Measurements from ENCODE around the gene PKP1.

PKP1 gene

GRCh38 chr1:201281573-201281972, 1.7 kb upstream of the PKP1 start:
- DNase-seq (ENCODE audit: low spot score) = peak; percentile 5

GRCh38 chr1:201282216-201282615, 1.1 kb upstream of the PKP1 start:
- DNase-seq (ENCODE audit: low spot score) = no peak

- no peak for DNase-seq (ENCODE audit: low spot score)
Measured at GRCh38 chr1:201283836-201284553, 689 bp downstream of the PKP1 start.

- DNase-seq (ENCODE audit: low spot score) = no peak
Measured at GRCh38 chr1:201284636-201285035, 1.3 kb downstream of the PKP1 start.

- DNase-seq (ENCODE audit: low spot score) = no peak
Measured at GRCh38 chr1:201285846-201286245, 2.5 kb downstream of the PKP1 start.

GRCh38 chr1:201286445-201286844, 3.1 kb downstream of the PKP1 start:
- no peak for DNase-seq (ENCODE audit: low spot score)

- DNase-seq (ENCODE audit: low spot score) = no peak
Measured at GRCh38 chr1:201288007-201288406, 4.7 kb downstream of the PKP1 start.

- no peak for DNase-seq (ENCODE audit: low spot score)
Measured at GRCh38 chr1:201288765-201289164, 5.5 kb downstream of the PKP1 start.

- no peak for DNase-seq (ENCODE audit: low spot score)
Measured at GRCh38 chr1:201290551-201290950, 7.2 kb downstream of the PKP1 start.

- DNase-seq (ENCODE audit: low spot score) = no peak
Measured at GRCh38 chr1:201291916-201292315, 8.6 kb downstream of the PKP1 start.

- no peak for DNase-seq (ENCODE audit: low spot score)
Measured at GRCh38 chr1:201294876-201295275, 11.6 kb downstream of the PKP1 start.

GRCh38 chr1:201295346-201295745, 12.0 kb downstream of the PKP1 start:
- no peak for DNase-seq (ENCODE audit: low spot score)

GRCh38 chr1:201295861-201296260, 12.6 kb downstream of the PKP1 start:
- no peak for DNase-seq (ENCODE audit: low spot score)

GRCh38 chr1:201296352-201296751, 13.0 kb downstream of the PKP1 start:
- no peak for DNase-seq (ENCODE audit: low spot score)

GRCh38 chr1:201298396-201299381, 15.4 kb downstream of the PKP1 start:
- no peak for DNase-seq (ENCODE audit: low spot score)

GRCh38 chr1:201299968-201300367, 16.7 kb downstream of the PKP1 start:
- DNase-seq (ENCODE audit: low spot score) = no peak

GRCh38 chr1:201300641-201301040, 17.3 kb downstream of the PKP1 start:
- DNase-seq (ENCODE audit: low spot score) = no peak

- no peak for DNase-seq (ENCODE audit: low spot score)
Measured at GRCh38 chr1:201302163-201303152, 19.2 kb downstream of the PKP1 start.

- DNase-seq (ENCODE audit: low spot score) = no peak
Measured at GRCh38 chr1:201304126-201304525, 20.8 kb downstream of the PKP1 start.

GRCh38 chr1:201305815-201306214, 22.5 kb downstream of the PKP1 start:
- no peak for DNase-seq (ENCODE audit: low spot score)

- DNase-seq (ENCODE audit: low spot score) = no peak
Measured at GRCh38 chr1:201307231-201307630, 23.9 kb downstream of the PKP1 start.

Measured in cerebellar cortex (tissue), 1 donor.